ENCODE data around the gene USE1.
A peak's percentile ranks its signal among the peaks of the same experiment; 100 is the strongest.

The USE1 gene

DNA sequence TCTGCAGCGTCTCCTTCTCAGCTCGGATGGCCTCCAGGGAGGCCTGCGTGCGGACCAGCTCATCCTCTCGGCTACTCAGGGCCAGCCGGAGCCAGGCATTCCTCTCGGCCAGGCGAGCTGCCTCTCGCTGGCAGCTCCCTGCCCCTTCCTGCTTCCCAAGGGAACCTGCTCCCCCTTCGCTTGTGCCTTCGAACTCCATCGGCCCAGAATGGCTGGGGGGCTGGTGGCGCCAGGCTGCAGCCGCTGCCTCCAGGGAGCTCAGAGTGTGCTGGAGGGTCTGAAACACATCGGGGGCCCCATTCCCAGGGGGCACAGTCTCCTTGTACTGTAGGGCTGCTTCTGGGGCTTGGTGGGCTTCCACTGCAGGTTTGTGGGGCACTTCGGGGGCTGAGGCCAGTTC, 47.4 kb downstream of the USE1 start:
- no peak for DNase-seq

DNA sequence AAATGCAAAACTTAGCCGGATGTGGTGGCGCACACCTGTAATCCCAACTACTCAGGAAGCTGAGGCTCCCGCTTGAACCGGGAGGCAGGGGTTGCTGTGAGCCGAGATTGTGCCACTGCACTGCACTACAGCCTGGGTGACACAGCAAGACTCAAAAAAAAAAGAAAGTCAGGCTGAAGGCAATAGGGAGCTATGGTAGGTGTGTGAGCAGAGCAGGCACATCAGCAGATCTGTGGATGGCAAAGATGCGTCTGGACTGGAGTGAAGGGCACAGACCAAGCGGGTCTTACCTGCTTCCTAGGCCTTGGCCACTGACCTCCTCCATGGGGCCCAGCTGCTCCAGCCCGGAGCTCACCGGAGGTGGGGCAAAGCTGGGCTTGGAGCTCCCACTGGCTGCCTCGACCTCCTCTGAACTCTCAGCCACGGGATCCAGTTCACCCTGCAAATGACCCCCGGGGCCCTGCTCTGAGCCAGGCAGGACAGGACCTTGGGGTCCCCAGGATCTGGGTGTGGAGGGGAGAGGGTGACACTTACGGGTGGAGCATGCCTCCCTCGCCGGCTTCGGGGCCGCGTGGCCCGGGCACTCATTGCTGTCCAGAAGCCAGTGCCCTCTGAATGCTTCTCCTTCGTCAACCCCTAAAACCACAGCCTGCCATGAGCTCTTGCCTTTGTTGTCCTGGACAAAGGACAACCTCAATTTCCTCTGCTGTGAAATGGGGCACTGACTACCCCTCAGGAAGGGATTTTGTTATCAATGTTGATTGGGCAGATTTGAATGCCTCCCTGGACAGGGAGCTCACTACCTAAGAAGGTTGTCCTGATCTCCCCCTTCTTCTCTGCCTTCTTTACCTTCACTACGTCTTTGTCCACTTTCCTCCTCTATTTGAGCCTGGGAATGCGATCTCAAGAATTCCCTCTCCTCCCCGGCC, 48.8 kb downstream of the USE1 start:
- DNase-seq, result no peak

DNA sequence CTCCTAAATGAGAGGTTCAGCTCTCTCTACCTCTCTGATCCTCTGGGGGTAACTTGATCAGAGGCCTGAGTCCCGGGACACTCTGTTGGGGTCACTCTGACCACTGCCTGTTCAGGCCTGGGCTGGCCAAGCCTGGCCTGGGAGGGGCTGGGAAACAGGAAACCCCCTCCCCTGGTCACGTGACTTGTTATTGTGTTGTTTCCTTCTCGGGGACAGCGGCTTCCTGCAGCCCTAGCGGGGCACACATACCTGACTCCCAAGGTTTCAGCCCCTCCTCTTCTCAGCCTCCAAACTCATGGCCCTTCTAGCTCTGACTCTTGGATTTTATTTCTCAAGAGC, 49.5 kb downstream of the USE1 start, which contains the start of gene USHBP1:
TSS of gene USHBP1 (minus strand) at position 105 of the 339 bp plus-strand sequence. CDS start 446 bp downstream, outside the sequence.
- no peak for DNase-seq

DNA sequence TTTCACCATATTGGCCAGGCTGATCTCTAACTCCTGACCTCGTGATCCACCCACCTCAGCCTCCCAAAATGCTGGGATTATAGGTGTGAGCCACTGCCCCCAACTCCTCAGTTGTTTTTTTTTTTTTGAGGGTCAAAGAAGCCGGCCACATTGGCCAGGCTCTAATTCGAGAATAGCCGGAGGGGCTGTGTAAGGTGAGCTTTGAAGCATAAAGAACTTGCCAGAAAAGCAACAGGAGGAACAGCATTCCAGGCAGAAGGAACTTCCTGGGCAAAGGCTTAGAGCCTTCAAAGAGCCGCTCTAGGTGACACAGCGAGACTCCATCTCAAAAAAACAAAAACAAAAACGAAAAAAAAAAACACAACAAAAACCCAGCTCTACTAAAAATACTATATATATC, 50.9 kb downstream of the USE1 start:
- no peak for DNase-seq

DNA sequence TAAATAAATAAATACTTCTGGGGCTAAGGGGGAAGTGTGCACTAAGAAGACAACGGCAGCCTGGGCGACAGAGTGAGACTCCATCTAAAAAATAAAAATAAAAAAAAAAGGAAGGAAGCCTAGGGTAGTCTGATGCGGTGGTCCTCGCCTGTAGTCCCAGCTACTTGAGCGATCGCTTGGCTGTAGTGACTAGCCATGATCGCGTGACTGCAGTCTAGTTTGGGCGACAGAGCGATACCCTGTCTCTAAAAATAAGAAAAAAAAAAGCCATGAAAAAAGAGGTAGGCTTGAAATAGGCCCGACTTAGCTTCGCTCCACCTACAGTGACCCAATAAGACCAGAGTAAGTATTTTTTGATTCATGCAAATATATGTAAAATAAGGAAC, 51.4 kb downstream of the USE1 start:
- no peak for DNase-seq

DNA sequence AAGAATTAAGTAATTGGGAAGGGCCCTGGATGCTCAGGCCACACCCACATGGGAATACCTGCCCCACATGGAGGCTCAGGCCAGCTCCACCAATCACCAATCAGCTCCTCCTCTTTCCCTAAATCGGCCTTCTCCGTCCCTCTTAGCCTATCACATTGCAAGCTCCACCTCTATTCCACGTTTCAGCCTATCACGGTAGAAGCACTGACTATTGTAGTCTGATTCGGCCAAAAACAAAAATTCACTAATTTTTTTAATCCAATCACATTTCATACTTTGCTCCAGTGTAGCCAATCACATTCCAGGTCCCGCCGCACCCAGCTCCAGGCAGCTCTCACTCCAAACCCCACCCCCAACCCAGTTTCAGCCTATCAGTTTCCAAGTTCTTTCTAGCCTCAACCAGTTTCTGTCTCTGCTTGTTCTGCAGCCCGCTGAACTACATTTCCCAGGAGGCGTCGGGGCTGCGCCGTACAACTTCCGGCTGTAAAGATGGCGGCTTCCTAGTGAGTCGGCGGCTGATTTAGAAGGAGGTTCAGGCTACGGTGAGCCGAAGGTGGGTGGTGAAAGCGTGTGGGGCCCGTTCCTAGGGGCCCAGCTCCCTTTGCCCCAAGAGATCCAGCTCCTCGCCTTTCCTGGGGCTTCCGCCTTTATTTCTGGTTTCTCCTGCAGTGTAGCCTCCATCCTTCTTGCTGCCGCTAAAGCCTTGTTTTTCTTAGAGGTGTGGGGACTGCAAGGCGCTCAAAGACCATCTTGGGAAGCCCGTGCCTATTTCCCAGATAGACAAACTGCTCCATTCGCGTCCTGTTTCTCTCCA, 52.0 kb downstream of the USE1 start, which contains the start of gene BABAM1:
TSS of gene BABAM1 (plus strand) at position 469 of the 814 bp plus-strand sequence. CDS start 1,364 bp downstream, outside the sequence.
- DNase-seq, result peak; percentile 94

DNA sequence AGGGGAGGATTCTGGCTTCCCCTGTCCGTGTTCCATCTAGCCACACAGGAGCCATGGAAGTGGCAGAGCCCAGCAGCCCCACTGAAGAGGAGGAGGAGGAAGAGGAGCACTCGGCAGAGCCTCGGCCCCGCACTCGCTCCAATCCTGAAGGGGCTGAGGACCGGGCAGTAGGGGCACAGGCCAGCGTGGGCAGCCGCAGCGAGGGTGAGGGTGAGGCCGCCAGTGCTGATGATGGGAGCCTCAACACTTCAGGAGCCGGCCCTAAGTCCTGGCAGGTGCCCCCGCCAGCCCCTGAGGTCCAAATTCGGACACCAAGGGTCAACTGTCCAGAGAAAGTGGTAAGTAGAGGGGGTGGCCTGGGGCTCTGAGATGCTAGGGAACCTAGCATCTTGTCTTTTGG, 53.6 kb downstream of the USE1 start:
- DNase-seq, result no peak

All from NCI-H510A (cell line).